HG03432 (cell line): ENCODE data around the gene PRAMEF11.

Experiments
- ATAC-seq: cut with Tn5 transposase; IDR thresholded peaks from one replicate; pipeline ENCODE4 v1.9.1; 2021; ENCODE audit warnings: mild to moderate bottlenecking, moderate library complexity; ENCODE audit not compliant: unreplicated experiment

Gene PRAMEF11

DNA sequence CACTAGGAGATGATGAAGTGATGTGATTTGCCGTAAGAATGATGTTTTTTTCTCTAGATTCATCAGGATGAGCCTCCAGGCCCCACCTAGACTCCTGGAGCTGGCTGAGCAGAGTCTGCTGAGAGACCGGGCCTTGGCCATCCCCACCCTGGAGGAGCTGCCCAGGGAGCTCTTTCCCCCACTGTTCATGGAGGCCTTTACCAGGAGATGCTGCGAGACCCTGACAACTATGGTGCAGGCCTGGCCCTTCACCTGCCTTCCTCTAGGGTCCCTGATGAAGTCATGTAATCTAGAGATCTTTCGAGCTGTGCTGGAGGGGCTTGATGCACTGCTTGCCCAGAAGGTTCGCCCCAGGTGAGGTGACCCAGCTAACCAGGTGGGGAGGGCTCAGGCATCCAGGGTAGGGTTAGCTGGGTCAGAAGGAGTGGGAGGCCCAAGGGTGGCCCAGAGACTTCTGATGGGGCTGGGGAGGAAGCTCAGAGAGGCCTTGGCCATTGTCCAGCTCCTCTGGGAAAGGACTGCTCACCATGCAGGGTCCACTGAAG is 56.3 kb downstream of the PRAMEF11 start:
- no peak for ATAC-seq
